ENCODE measurements around the gene ANKRD66. TPM values are rescaled to one million over a fixed set of nuclear protein-coding genes. Genes with fewer than 3 reads are reported as not detected.

ANKRD66 gene
- not detected in 2 replicates for polyA plus RNA-seq (2012; rRNA removed)
- not detected in 2 replicates for polyA plus RNA-seq (2012; cell fraction: cytosol; rRNA removed)
- not detected in 2 replicates for polyA plus RNA-seq (2012; cell fraction: nucleus; rRNA removed)

- Histone ChIP-seq H3K9me2 (no peaks in the 10 kb centered on the region), H3K9ac (no peak within 1 kb of the TSS), H3K79me2 (ENCODE audit: insufficient read depth) (no peaks in the 10 kb centered on the region), H3K4me3 (ENCODE audit: low read depth in 2 of 2, low read length in 1 of 2) (no peak within 1 kb of the TSS), H3K9me3 (no peaks in the 10 kb centered on the region), H3K36me3 (replicated peaks in 1 of 2; ENCODE audit: control insufficient read depth in 1 of 2, insufficient read depth in 2 of 2, low read length in 1 of 2) (no peaks in the 10 kb centered on the region), H3K4me1 (ENCODE audit: control insufficient read depth in 1 of 2, insufficient read depth in 2 of 2, low read depth in 1 of 2, low read length in 1 of 2) (no peaks in the 10 kb centered on the region), H3K27me3 (ENCODE audit: insufficient read depth) (no peaks in the 10 kb centered on the region), H2AFZ (ENCODE audit: low read depth) (no peak within 1 kb of the TSS), H3K4me2 (no peak within 1 kb of the TSS), H3F3A (replicated peaks; ENCODE audit: insufficient read depth) (no peaks in the 10 kb centered on the region), H3K27ac (ENCODE audit: low read depth in 2 of 2, low read length in 1 of 2) (no peak within 1 kb of the TSS), H4K20me1 (ENCODE audit: insufficient read depth) (no peaks in the 10 kb centered on the region)
- TF ChIP-seq REST (IDR thresholded peaks at IDR 0.05; ENCODE audit: low read depth, low read length): no peak
- no peak for TF ChIP-seq TCF12 (IDR thresholded peaks at IDR 0.05)
- no peak for TF ChIP-seq FOXM1 (IDR thresholded peaks at IDR 0.05; ENCODE audit: low read depth)
- TF ChIP-seq USF2 (IDR thresholded peaks at IDR 0.05; ENCODE audit: borderline replicate concordance, low read depth, low read length): no peak
- TF ChIP-seq RCOR1 (IDR thresholded peaks at IDR 0.05; ENCODE audit: low read length): no peak
- TF ChIP-seq EP300 (IDR thresholded peaks at IDR 0.05; ENCODE audit: borderline replicate concordance in 1 of 2, low read depth in 1 of 2, low read length in 1 of 2): no peak
- TF ChIP-seq TAF1 (IDR thresholded peaks at IDR 0.05; ENCODE audit: borderline replicate concordance, low read depth, low read length): no peak
- TF ChIP-seq MAX (IDR thresholded peaks at IDR 0.05; ENCODE audit: low read depth): no peak
- TF ChIP-seq FOSL2 (IDR thresholded peaks at IDR 0.05; ENCODE audit: borderline replicate concordance, low read depth): no peak
- no peak for TF ChIP-seq MEF2A (IDR thresholded peaks at IDR 0.05; ENCODE audit: borderline replicate concordance, low read depth)
- no peak for TF ChIP-seq CTCF (IDR thresholded peaks at IDR 0.05)
- TF ChIP-seq RAD21 (IDR thresholded peaks at IDR 0.05; ENCODE audit: low read length): no peak
- no peak for TF ChIP-seq EZH2phosphoT487 (IDR thresholded peaks at IDR 0.05; ENCODE audit: borderline replicate concordance, low read depth)
- TF ChIP-seq TEAD4 (IDR thresholded peaks at IDR 0.05; ENCODE audit: borderline replicate concordance, insufficient read depth): no peak
- no peak for TF ChIP-seq PBX3 (IDR thresholded peaks at IDR 0.05)
- TF ChIP-seq GATA2 (CRISPR knock-in tag; IDR thresholded peaks at IDR 0.05): no peak
- no peak for TF ChIP-seq YY1 (IDR thresholded peaks at IDR 0.05; ENCODE audit: low read depth)
- ChIA-PET POLR2A (no interaction called here), CTCF (interaction anchor here (1.3 kb wide), 1 partner anchor 109 kb away, joined by 3 read pairs; no protein-coding TSS in a partner anchor)
- WGBS (ENCODE audit: low lambda C conversion rate): 0% methylated on average over 1 of the region's 1 CpG
- DNase-seq: no peak
These were observed at the start of gene ANKRD66 for GRCh38 chr6:46746696-46747095. Gene ANKRD66, plus strand, starts transcription at chr6:46746933. Its CDS starts 5,016 bp downstream, at chr6:46751949.

All from SK-N-SH (cell line).